K562 (cell line): ENCODE results near the gene COX6A2. TPM values are rescaled to one million over a fixed set of nuclear protein-coding genes. Genes with fewer than 3 reads are reported as not detected.

Experiments
- ATAC-seq: fragments of 200-7000 bp; cut with Tn5 transposase; 3 replicates; pipeline ENCODE4 v1.9.1; 2020; ENCODE audit warnings: moderate library complexity
- BruUV-seq: library from RNA; stranded (reverse); fragments of 400-500 nt; replicated peaks from 2 replicates; lab custom pipeline; 2021; lab: Mats Ljungman, UMichigan
- CTCF ChIA-PET: fragments of 300-600 bp; formaldehyde crosslinking; extraction: SDS; loops from one replicate; lab custom pipeline; 2021; ENCODE audit warnings: low intra/inter-chr PET ratio; lab: Yijun Ruan, JAX
- POLR2A ChIA-PET: fragments of 300-600, 350-650 bp; sonication (Branson Sonifier 250); formaldehyde crosslinking; extraction: SDS; loops from one replicate; lab custom pipeline; 2021; ENCODE audit warnings: antibody characterized with exemption, inconsistent platforms; lab: Yijun Ruan, JAX
- DNase-seq, 4 experiments: peaks; one replicate each; pipeline versions ENCODE4 v3.0.0 to v3.0.0-alpha.2; 2011 to 2018; ENCODE audit warnings: low spot score in 3 of 4, mixed read lengths in 3 of 4; ENCODE audit errors: extremely low read depth in 1 of 4
- FAIRE-seq: peaks from 2 replicates; lab custom pipeline; 2011; peaks lifted over from hg19 to GRCh38; lab: Jason Lieb, UNC
- H2AFZ ChIP-seq: 2 replicates; pipeline ENCODE4 v1.6.0; 2011; ENCODE audit warnings: low read depth, low read length, control low read depth, inconsistent platforms
- H3K27ac ChIP-seq: fragments of 200-600 bp; 3 replicates; pipeline ENCODE4 v1.8.0; 2011; ENCODE audit warnings: low read depth, mild to moderate bottlenecking, control low read depth, inconsistent platforms, low read length, moderate library complexity, mixed read lengths; ENCODE audit errors: extremely low read depth
- H3K27me3 ChIP-seq, 2 experiments: fragments of 300-600 bp in 1 of 2; 2 replicates in 1 of 2; 3 replicates in 1 of 2; pipeline versions ENCODE4 v1.6.0 to v1.8.0; 2011; ENCODE audit warnings: inconsistent platforms in 2 of 2, low read length in 2 of 2, mild to moderate bottlenecking in 1 of 2, mixed read lengths in 1 of 2, moderate library complexity in 1 of 2; ENCODE audit not compliant: control insufficient read depth in 2 of 2, insufficient read depth in 2 of 2
- H3K36me3 ChIP-seq: fragments of 300-600 bp; 3 replicates; pipeline ENCODE4 v1.8.0; 2011; ENCODE audit warnings: mild to moderate bottlenecking, low read length, inconsistent platforms; ENCODE audit not compliant: control insufficient read depth, insufficient read depth
- H3K4me1 ChIP-seq, 2 experiments: fragments of 200-600 bp in 1 of 2; replicated peaks in 1 of 2; 2 replicates in 1 of 2; 3 replicates in 1 of 2; pipeline versions ENCODE4 v1.5.1 to v1.8.0; 2011; ENCODE audit warnings: inconsistent platforms in 2 of 2, low read length in 2 of 2, mild to moderate bottlenecking in 1 of 2, mixed read lengths in 1 of 2, moderate library complexity in 1 of 2; ENCODE audit not compliant: control insufficient read depth in 2 of 2, insufficient read depth in 2 of 2
- H3K4me2 ChIP-seq: 2 replicates; pipeline ENCODE4 v1.6.1; 2011; ENCODE audit warnings: low read length, control low read depth, inconsistent platforms, mixed read lengths; ENCODE audit not compliant: insufficient read depth
- H3K4me3 ChIP-seq: fragments of 200-600 bp; sonication (generic), shearing (Covaris generic); 2 replicates; pipeline ENCODE4 v1.5.1; 2016; ENCODE audit warnings: control low read depth, inconsistent platforms
- H3K79me2 ChIP-seq: fragments of 200-600 bp; 3 replicates; pipeline ENCODE4 v1.8.0; 2011; ENCODE audit warnings: low read length, inconsistent platforms; ENCODE audit not compliant: control insufficient read depth, insufficient read depth
- H3K9ac ChIP-seq, 2 experiments: 2 replicates each; pipeline versions ENCODE4 v1.6.0 to v1.6.1; 2011; ENCODE audit warnings: low read depth in 2 of 2, low read length in 2 of 2, control low read depth in 1 of 2, inconsistent platforms in 1 of 2, mild to moderate bottlenecking in 1 of 2, mixed read lengths in 1 of 2; ENCODE audit not compliant: insufficient read depth in 1 of 2
- H3K9me1 ChIP-seq: one replicate; pipeline ENCODE4 v1.6.0; 2011; ENCODE audit warnings: inconsistent platforms, mild to moderate bottlenecking, low read length, moderate library complexity; ENCODE audit not compliant: control insufficient read depth, insufficient read depth
- H3K9me3 ChIP-seq: replicated peaks from 2 replicates; pipeline ENCODE4 v1.5.1; 2011; ENCODE audit warnings: low read depth, low read length, inconsistent platforms; ENCODE audit not compliant: control insufficient read depth, insufficient read depth
- H4K20me1 ChIP-seq: replicated peaks from 2 replicates; pipeline ENCODE4 v1.6.1; 2011; ENCODE audit warnings: low read length, inconsistent platforms, mixed read lengths; ENCODE audit not compliant: control insufficient read depth, insufficient read depth
- CTBP1 ChIP-seq: fragments of 450-650 bp; IDR thresholded peaks from 2 replicates; pipeline ENCODE4 v1.6.1; 2016; ENCODE audit warnings: borderline replicate concordance
- KAT7 ChIP-seq: sonication (generic); formaldehyde crosslinking; IDR thresholded peaks from 2 replicates; pipeline ENCODE4 v1.8.0; 2022; ENCODE audit warnings: missing genetic modification reagents, mild to moderate bottlenecking, borderline replicate concordance
- KHSRP ChIP-seq: fragments of 450-650 bp; IDR thresholded peaks from 2 replicates; pipeline ENCODE4 v1.6.1; 2017
- PHB ChIP-seq: fragments of 250-450 bp; sonication (Bioruptor Pico); IDR thresholded peaks from 2 replicates; pipeline ENCODE4 v1.5.0; 2021
- PML ChIP-seq: IDR thresholded peaks from 2 replicates; pipeline ENCODE4 v1.6.1; 2012; ENCODE audit warnings: low read length, inconsistent platforms
- ZNF146 ChIP-seq: IDR thresholded peaks from one replicate; pipeline ENCODE4 v1.6.1; 2018; ENCODE audit warnings: missing compliant biosample characterization; ENCODE audit not compliant: unreplicated experiment
- WGBS: fragments of 100-300 bp; shearing (Covaris generic); methylation state at CpG from one replicate; pipeline ENCODE4 v1.1.6; 2016; ENCODE audit warnings: low coverage, mixed read lengths; ENCODE audit not compliant: insufficient coverage; ENCODE audit errors: missing lambda C conversion rate; 5-methylcytosine and 5-hydroxymethylcytosine counted together
- in situ Hi-C: fragments of 300-500 bp; cut with MboI; formaldehyde crosslinking; loops from 4 replicates; pipeline ENCODE4 v1.15.0; 2018; ENCODE audit warnings: inconsistent platforms, mixed read lengths
- intact Hi-C: fragments of 100-400 bp; cut with micrococcal nuclease; formaldehyde crosslinking; loops from 2 replicates; pipeline ENCODE4 v1.14.2; 2022
- polyA plus RNA-seq, 8 experiments: library from polyadenylated mRNA; depleted of rRNA in 4 of 8; stranded (reverse) in 5 of 8; unstranded in 3 of 8; fragments of >200 nt; fragmentation: Nextera tagmentation in 2 of 8; fragmentation: Illumina TruSeq in 1 of 8; extraction: Ambion mirVana in 2 of 8; extraction: Trizol in 1 of 8; gene quantifications; 2 replicates each; pipeline versions ENCODE4 v1.2.1 to v1.2.3, GENCODE V29; 2011 to 2014; ENCODE audit warnings: inconsistent platforms in 1 of 8, missing spikeins in 1 of 8
- total RNA-seq, 7 experiments: library from RNA; depleted of rRNA in 6 of 7; stranded (reverse); fragments of >200 nt in 6 of 7; fragmentation: Illumina TruSeq in 2 of 7; extraction: Trizol in 2 of 7; gene quantifications; 2 replicates each; pipeline versions ENCODE4 v1.2.1 to v1.2.3, GENCODE V29; 2011 to 2021; ENCODE audit warnings: low replicate concordance in 1 of 7
- TF ChIP-seq, protein P1 (sequence below): fragments of 250-450 bp; sonication (Bioruptor Pico); IDR thresholded peaks from 2 replicates; pipeline ENCODE4 v1.9.0; 2021; ENCODE audit warnings: mild to moderate bottlenecking, inconsistent platforms
- TF ChIP-seq, protein P2 (sequence below), 2 experiments: fragments of 450-650 bp in 1 of 2; IDR thresholded peaks; 2 replicates each; pipeline ENCODE4 v1.6.1; 2011 to 2017; ENCODE audit warnings: low read depth in 2 of 2, antibody characterized with exemption in 1 of 2, borderline replicate concordance in 1 of 2, low read length in 1 of 2, mild to moderate bottlenecking in 1 of 2, mixed read lengths in 1 of 2; ENCODE audit not compliant: control insufficient read depth in 1 of 2
- TF ChIP-seq, protein P3 (sequence below), 2 experiments: IDR thresholded peaks; 2 replicates each; pipeline ENCODE4 v1.6.1; 2011; ENCODE audit warnings: borderline replicate concordance in 1 of 2, control low read depth in 1 of 2, low read depth in 1 of 2, low read length in 1 of 2, mild to moderate bottlenecking in 1 of 2, mixed read lengths in 1 of 2, moderate library complexity in 1 of 2; ENCODE audit not compliant: insufficient read depth in 1 of 2, insufficient read length in 1 of 2, poor library complexity in 1 of 2, severe bottlenecking in 1 of 2; ENCODE audit errors: extremely low read depth in 1 of 2
- TF ChIP-seq, protein P4 (sequence below): sonication (generic); formaldehyde crosslinking; IDR thresholded peaks from 2 replicates; pipeline ENCODE4 v1.4.0; 2020; ENCODE audit warnings: mild to moderate bottlenecking, missing genetic modification reagents

COX6A2 gene
- total and polyA plus RNA-seq, 9 of the 15 experiments (the other 6 are each of a cell fraction or from before 2014, with no cell fraction given), result not detected

DNA sequence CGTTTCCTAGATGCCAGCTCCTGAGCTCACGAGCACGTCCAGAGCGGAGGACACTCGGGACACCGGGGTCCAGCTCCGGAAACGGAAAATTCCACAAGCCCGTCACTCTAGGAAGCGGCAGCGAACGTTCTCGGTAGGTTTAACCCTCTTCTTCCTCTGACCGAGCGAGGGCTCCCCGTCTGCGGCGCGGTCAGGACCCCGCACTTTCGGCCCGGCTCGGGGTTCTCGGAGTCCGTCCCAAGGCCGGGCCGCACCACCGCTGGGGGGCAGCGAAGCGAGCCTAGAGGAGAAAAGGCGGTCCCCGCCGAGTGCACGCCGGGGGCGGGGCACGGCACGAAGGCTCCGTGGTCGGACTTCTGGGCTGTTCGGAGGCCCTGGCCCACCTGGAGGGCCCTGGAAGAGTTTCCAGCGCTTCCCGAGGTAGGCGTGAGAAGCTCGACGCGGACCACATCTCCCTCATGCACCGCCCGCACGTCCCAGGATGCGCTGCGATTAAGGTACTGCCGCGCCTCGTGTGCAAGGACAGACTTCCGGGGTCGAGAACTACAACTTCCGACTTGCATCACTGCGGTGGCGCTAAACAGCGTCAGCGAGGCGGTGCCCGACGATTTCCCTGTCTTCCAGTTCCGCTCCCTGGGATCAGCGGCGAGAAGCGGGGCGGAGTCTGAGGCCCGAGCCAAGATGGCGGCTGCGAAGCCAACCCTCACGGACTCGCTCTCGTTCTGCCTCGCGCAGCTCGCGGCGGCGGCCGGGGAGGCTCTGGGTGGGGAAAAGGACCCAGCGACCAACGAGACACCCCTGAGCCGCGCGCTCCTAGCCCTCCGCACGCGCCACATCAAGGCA is 30.9 kb upstream of the COX6A2 start, which contains the start of gene ARMC5:
Gene ARMC5 (plus strand): TSS at position 658 of the 843 bp plus-strand sequence. CDS start 24 bp downstream, at position 682.
- Histone ChIP-seq H3K9me1 (no peaks in the 10 kb centered on the region), H4K20me1 (peaks cover 4% of the 10 kb centered on the region), H3K27me3 (no peaks in the 10 kb centered on the region), H3K27ac (peak within 1 kb of the TSS; percentile 99), H3K36me3 (peaks cover 47% of the 10 kb centered on the region; the same call in 2 of the 3 replicates), H3K4me3 (peak within 1 kb of the TSS; percentile 83), H3K79me2 (peaks cover 57% of the 10 kb centered on the region), H3K9me3 (no peaks in the 10 kb centered on the region), H3K9ac (peak within 1 kb of the TSS; percentile 98 to 100), H3K4me1 (peaks cover 30 to 52% of the 10 kb centered on the region in 2 experiments), H3K4me2 (peak within 1 kb of the TSS; percentile 97), H2AFZ (peak within 1 kb of the TSS; percentile 99)
- in situ Hi-C loops, result loop anchor here (10.0 kb wide), 1 partner anchor 236 kb away; no protein-coding TSS in a partner anchor
- BruUV-seq, result TSS peak; percentile 60
- peak; percentile 79 to 98 (median 88) for DNase-seq
- CTCF ChIA-PET, result interaction anchor here (0.6 to 0.9 kb wide), 3 partner anchors 234 to 241 kb away, joined by 3 to 4 read pairs (median 4); no protein-coding TSS in a partner anchor
- intact Hi-C loops, result loop anchor here (5.0 to 10.0 kb wide), 3 partner anchors 48 to 504 kb away; partner anchors contain the start of genes RUSF1 and SETD1A
- peak; percentile 81 for ATAC-seq
- no peak for FAIRE-seq
- under 1% methylated on average over 68 of the region's 91 CpGs for WGBS
- POLR2A ChIA-PET, result interaction anchor here (0.7 to 1.7 kb wide), 13 partner anchors 18 to 493 kb away, joined by 3 to 9 read pairs (median 3); partner anchors contain the start of genes FUS and RUSF1
- TF ChIP-seq ZNF146 (no peak), CTBP1 (peak; percentile 80), KHSRP (no peak), KAT7 (CRISPR knock-in tag) (peak; percentile 75; the same call in 1 of the 2 replicates), PML (peak; percentile 60; the same call in 1 of the 2 replicates), PHB (peak; percentile 52; the same call in 1 of the 2 replicates)
- TF ChIP-seq, protein P1, sequence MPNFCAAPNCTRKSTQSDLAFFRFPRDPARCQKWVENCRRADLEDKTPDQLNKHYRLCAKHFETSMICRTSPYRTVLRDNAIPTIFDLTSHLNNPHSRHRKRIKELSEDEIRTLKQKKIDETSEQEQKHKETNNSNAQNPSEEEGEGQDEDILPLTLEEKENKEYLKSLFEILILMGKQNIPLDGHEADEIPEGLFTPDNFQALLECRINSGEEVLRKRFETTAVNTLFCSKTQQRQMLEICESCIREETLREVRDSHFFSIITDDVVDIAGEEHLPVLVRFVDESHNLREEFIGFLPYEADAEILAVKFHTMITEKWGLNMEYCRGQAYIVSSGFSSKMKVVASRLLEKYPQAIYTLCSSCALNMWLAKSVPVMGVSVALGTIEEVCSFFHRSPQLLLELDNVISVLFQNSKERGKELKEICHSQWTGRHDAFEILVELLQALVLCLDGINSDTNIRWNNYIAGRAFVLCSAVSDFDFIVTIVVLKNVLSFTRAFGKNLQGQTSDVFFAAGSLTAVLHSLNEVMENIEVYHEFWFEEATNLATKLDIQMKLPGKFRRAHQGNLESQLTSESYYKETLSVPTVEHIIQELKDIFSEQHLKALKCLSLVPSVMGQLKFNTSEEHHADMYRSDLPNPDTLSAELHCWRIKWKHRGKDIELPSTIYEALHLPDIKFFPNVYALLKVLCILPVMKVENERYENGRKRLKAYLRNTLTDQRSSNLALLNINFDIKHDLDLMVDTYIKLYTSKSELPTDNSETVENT (CRISPR knock-in tag), result peak; percentile 59
- TF ChIP-seq, protein P2, sequence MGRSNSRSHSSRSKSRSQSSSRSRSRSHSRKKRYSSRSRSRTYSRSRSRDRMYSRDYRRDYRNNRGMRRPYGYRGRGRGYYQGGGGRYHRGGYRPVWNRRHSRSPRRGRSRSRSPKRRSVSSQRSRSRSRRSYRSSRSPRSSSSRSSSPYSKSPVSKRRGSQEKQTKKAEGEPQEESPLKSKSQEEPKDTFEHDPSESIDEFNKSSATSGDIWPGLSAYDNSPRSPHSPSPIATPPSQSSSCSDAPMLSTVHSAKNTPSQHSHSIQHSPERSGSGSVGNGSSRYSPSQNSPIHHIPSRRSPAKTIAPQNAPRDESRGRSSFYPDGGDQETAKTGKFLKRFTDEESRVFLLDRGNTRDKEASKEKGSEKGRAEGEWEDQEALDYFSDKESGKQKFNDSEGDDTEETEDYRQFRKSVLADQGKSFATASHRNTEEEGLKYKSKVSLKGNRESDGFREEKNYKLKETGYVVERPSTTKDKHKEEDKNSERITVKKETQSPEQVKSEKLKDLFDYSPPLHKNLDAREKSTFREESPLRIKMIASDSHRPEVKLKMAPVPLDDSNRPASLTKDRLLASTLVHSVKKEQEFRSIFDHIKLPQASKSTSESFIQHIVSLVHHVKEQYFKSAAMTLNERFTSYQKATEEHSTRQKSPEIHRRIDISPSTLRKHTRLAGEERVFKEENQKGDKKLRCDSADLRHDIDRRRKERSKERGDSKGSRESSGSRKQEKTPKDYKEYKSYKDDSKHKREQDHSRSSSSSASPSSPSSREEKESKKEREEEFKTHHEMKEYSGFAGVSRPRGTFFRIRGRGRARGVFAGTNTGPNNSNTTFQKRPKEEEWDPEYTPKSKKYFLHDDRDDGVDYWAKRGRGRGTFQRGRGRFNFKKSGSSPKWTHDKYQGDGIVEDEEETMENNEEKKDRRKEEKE (IDR thresholded peaks at IDR 0.05; ENCODE audit: borderline replicate concordance in 1 of 2, control insufficient read depth in 1 of 2, low read depth in 2 of 2, low read length in 1 of 2), result no peak; a peak in 1 of 4 replicates
- TF ChIP-seq, protein P3, sequence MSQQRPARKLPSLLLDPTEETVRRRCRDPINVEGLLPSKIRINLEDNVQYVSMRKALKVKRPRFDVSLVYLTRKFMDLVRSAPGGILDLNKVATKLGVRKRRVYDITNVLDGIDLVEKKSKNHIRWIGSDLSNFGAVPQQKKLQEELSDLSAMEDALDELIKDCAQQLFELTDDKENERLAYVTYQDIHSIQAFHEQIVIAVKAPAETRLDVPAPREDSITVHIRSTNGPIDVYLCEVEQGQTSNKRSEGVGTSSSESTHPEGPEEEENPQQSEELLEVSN (IDR thresholded peaks at IDR 0.05; ENCODE audit: borderline replicate concordance in 1 of 2, extremely low read depth in 1 of 2, insufficient read depth in 1 of 2, insufficient read length in 1 of 2, low read depth in 1 of 2, low read length in 1 of 2, poor library complexity in 1 of 2, severe bottlenecking in 1 of 2), result peak; percentile 86 to 87
- TF ChIP-seq, protein P4, sequence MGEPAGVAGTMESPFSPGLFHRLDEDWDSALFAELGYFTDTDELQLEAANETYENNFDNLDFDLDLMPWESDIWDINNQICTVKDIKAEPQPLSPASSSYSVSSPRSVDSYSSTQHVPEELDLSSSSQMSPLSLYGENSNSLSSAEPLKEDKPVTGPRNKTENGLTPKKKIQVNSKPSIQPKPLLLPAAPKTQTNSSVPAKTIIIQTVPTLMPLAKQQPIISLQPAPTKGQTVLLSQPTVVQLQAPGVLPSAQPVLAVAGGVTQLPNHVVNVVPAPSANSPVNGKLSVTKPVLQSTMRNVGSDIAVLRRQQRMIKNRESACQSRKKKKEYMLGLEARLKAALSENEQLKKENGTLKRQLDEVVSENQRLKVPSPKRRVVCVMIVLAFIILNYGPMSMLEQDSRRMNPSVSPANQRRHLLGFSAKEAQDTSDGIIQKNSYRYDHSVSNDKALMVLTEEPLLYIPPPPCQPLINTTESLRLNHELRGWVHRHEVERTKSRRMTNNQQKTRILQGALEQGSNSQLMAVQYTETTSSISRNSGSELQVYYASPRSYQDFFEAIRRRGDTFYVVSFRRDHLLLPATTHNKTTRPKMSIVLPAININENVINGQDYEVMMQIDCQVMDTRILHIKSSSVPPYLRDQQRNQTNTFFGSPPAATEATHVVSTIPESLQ (CRISPR knock-in tag), result peak; percentile 91
